GM20431 (cell line): ENCODE measurements around the gene COL16A1.

Experiments
- in situ Hi-C: fragments of 300-500 bp; cut with MseI, MboI; formaldehyde crosslinking; loops from one replicate; pipeline ENCODE4 v1.15.0; 2020; ENCODE audit warnings: low sequenced_read_pairs; ENCODE audit not compliant: unreplicated experiment

COL16A1 gene

GRCh38 chr1:31655104-31655503 is 48.7 kb downstream of the COL16A1 start:
- in situ Hi-C loops: loop anchor here (25.0 kb wide), 1 partner anchor 307 kb away; no protein-coding TSS in a partner anchor

GRCh38 chr1:31654474-31654776 is 49.4 kb downstream of the COL16A1 start:
- in situ Hi-C loops: loop anchor here (25.0 kb wide), 1 partner anchor 308 kb away; no protein-coding TSS in a partner anchor

GRCh38 chr1:31653717-31654473 is 49.9 kb downstream of the COL16A1 start:
- in situ Hi-C loops: loop anchor here (25.0 kb wide), 1 partner anchor 308 kb away; no protein-coding TSS in a partner anchor

- in situ Hi-C loops: loop anchor here (25.0 kb wide), 1 partner anchor 309 kb away; no protein-coding TSS in a partner anchor
Measured at GRCh38 chr1:31652891-31653499, 50.8 kb downstream of the COL16A1 start.

GRCh38 chr1:31651766-31652165 is 52.1 kb downstream of the COL16A1 start:
- in situ Hi-C loops: loop anchor here (25.0 kb wide), 1 partner anchor 311 kb away; no protein-coding TSS in a partner anchor

- in situ Hi-C loops: loop anchor here (25.0 kb wide), 1 partner anchor 311 kb away; no protein-coding TSS in a partner anchor
Measured at GRCh38 chr1:31651089-31651420, 52.8 kb downstream of the COL16A1 start.

- in situ Hi-C loops: loop anchor here (25.0 kb wide), 1 partner anchor 312 kb away; no protein-coding TSS in a partner anchor
Measured at GRCh38 chr1:31650161-31651088, 53.4 kb downstream of the COL16A1 start.

- in situ Hi-C loops: no loop called here
Measured at GRCh38 chr1:31648641-31649357, 55.0 kb downstream of the COL16A1 start.

- in situ Hi-C loops: no loop called here
Measured at GRCh38 chr1:31648190-31648589, 55.6 kb downstream of the COL16A1 start.

GRCh38 chr1:31647106-31647505 is 56.7 kb downstream of the COL16A1 start:
- in situ Hi-C loops: no loop called here

GRCh38 chr1:31646259-31646960 is 57.4 kb downstream of the COL16A1 start:
- in situ Hi-C loops: no loop called here

- in situ Hi-C loops: no loop called here
Measured at GRCh38 chr1:31645274-31645568, 58.6 kb downstream of the COL16A1 start.

GRCh38 chr1:31644560-31645273 is 59.1 kb downstream of the COL16A1 start, which contains the start of gene PEF1:
Gene PEF1, minus strand, starts transcription at chr1:31644876. Its CDS starts 12 bp downstream, at chr1:31644864.
- in situ Hi-C loops: no loop called here

- in situ Hi-C loops: no loop called here
Measured at GRCh38 chr1:31643976-31644559, 59.7 kb downstream of the COL16A1 start.

- in situ Hi-C loops: no loop called here
Measured at GRCh38 chr1:31642897-31643296, 60.9 kb downstream of the COL16A1 start.

- in situ Hi-C loops: no loop called here
Measured at GRCh38 chr1:31642366-31642765, 61.5 kb downstream of the COL16A1 start.

- in situ Hi-C loops: no loop called here
Measured at GRCh38 chr1:31640964-31641363, 62.9 kb downstream of the COL16A1 start.

- in situ Hi-C loops: no loop called here
Measured at GRCh38 chr1:31640179-31640578, 63.6 kb downstream of the COL16A1 start.
